GM18951 (cell line): ENCODE data around the gene MEG3.

ENCODE experiments used
- POLR2A ChIP-seq: IDR thresholded peaks from 4 replicates; pipeline ENCODE4 v1.6.1; 2011; ENCODE audit warnings: mild to moderate bottlenecking; ENCODE audit not compliant: insufficient read length, insufficient read depth; ENCODE audit errors: extremely low read depth
- in situ Hi-C: fragments of 300-500 bp; cut with MboI; formaldehyde crosslinking; loops from one replicate; pipeline ENCODE4 v1.12.0; 2022; ENCODE audit warnings: low sequenced_read_pairs, mixed read lengths, inconsistent platforms; ENCODE audit not compliant: unreplicated experiment

MEG3 gene

GRCh38 chr14:100783630-100784370 is 42.1 kb upstream of the MEG3 start:
- TF ChIP-seq POLR2A: no peak
- in situ Hi-C loops: no loop called here

DNA sequence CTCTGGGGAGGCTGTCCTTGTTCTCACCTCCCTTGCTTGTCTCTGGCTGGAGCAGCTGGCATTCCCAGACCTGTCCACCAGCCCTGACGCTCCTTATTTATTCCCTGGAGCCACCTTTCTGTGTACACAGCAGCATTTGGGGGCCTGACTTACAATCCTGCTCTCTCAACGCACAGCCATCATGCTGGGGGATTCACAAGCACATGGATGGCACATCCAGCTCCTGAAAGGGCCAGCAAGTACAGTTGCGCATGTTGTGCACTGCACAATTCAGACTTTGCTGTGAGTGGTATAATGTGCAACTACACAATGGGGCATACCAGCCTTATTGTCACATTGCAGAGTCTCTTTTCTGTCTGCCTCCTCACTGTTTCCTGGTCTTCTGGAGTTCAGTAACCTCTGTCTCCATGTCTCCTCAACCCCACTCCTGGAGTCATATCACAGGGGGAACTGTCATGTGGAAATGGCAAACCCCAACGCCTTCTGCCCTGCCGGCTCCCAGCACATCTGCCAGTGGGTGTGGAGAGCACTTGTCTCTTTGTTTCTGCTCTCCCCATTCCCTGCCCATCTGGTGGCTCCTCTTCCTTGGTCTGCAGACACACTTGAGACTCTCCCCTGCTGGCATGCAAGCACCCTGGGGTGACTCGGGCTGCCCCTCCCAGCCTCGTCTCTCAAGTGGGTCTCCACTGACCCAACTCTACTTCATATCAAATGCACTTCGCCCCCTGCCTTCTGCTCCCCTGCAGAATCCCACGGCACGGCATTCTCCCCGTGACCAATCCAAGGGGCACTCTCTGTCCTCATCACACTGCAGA is 41.2 kb upstream of the MEG3 start:
- no peak for TF ChIP-seq POLR2A
- in situ Hi-C loops: no loop called here

- in situ Hi-C loops: no loop called here
- TF ChIP-seq POLR2A: no peak
These were observed 40.6 kb upstream of the MEG3 start for GRCh38 chr14:100785338-100785615.

- in situ Hi-C loops: no loop called here
- no peak for TF ChIP-seq POLR2A
These were observed 40.3 kb upstream of the MEG3 start for GRCh38 chr14:100785626-100786025.

GRCh38 chr14:100786131-100786530 is 39.8 kb upstream of the MEG3 start:
- no peak for TF ChIP-seq POLR2A
- in situ Hi-C loops: no loop called here

DNA sequence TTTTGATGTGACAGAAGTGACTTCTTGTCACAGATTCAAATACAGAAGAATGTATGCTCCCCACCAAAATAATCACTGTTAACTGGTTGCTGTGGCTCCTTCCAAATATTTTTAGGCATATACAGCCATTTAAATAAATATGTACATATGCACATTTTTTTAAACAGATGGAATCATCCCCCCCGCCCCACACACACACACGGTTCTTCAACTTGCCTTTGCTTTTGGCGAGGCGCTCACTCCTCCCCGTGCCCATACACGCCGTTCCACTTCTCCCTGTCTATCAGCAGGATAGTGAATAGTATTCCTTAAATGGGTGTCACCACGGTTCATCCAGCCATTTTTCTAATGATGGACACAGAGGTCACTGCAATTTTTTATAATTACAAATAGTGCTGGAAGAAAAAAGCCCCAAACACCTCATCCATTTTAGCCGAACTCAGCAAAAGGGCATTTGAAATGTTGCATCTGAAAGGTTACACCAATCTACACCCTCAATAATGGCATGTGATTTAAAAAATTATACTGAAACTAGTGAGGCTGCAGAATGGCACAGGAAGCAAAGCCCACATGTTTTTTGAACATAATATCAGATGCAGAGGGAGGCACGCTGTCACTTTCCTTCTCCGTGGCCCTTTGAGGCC is 39.2 kb upstream of the MEG3 start:
- no peak for TF ChIP-seq POLR2A
- in situ Hi-C loops: no loop called here

DNA sequence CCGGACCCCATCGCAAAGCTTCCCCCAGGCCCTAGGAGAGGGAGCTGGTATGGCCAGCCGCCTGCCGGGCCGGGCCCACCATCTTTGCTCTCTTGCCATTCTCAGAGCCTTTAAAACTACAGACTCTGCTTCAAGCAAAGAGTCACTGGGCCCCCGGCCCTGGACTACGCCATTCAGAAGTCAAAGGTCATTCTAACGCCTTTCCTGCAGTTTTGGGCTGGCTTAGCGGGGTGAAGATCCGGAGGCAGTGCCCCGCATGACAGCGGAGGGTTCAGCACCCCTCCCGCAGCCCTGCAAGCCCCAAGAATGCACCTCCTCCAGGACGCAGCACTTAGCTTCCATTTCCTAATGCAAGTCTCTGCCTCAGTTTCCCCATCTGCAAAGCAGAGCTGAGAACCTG is 38.3 kb upstream of the MEG3 start:
- no peak for TF ChIP-seq POLR2A
- in situ Hi-C loops: no loop called here

DNA sequence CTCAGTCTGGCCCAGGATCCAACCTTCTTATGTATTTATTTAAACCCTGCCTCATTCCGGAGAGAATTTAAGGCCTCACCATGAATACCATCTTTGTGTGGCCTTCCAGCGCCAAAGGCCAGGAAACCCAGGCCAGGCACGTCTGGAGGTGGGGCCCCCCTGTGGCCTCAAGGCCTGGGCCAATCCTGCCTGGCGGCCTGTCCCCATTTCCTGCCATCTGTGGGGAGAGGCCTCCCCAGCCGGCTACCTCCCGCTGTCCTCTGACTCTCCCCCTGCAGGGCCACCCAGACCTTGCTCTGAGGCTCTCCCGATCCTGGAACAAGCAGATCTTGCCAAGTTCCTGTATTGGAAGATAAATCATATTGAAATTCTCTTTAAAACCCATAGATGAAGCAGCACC is 37.4 kb upstream of the MEG3 start:
- TF ChIP-seq POLR2A: no peak

DNA sequence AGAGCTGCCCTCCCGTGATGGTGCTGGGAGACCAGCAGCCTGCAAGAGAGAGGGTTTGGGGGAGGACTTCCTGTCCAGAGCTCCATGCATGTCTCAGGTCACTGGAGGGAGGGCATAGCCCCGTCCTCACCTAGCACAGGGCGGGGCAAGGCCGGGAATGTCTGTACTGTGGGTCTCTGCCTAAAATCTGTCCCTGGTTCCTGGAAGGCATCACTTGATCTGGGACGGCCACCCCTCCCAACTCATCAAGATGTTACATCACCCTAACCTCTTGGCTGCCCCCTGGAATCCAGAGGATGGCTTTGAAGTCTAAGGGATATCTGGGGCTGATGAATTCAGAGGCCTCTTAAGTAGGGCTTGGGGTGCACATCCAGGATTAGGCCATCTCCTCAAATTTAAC is 37.0 kb upstream of the MEG3 start:
- in situ Hi-C loops: no loop called here
- TF ChIP-seq POLR2A: no peak

More for the DNA sequence above, 37.4 kb upstream of the MEG3 start:
- in situ Hi-C loops: no loop called here

GRCh38 chr14:100789460-100790417 is 36.2 kb upstream of the MEG3 start:
- in situ Hi-C loops: no loop called here
- TF ChIP-seq POLR2A: no peak

DNA sequence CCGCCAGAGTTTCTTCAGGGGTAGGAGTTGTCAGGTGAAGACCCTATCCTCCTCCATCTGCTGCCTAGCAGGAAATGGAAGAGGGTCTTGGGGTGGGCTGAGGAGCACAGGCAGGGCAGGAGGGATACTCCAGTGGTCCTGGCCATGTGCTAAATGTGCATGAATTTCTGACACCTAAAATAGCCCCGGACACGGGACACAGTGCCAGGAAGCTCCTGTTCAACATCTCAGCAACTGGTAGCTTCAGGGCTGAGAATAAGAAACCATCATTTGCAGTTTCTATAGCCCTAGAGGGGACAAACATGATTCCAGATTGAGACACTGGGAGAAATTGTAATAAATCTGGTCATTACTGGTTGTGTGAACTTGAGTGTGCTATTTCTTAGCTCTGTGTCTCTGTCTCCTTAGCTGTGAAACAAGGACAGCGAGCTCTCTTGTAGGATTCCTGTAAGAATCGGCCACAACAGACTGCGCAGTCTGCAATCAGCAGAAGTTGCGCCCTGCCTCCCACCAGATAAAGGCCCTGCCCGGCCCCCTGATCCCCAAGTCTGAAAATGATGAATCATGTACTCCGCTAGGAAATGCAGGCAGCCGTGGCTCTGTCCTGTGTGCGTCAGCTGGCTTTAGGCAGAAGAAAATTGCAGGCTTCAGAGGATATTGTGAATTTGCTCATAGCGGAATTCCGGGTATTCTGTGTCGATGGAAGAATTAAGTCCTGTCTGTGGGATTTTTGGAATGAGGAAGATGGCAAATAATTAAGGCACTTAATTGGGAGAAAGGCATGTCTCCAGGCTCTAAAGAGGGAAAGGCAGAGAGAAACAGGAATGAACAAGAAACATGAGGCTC is 35.2 kb upstream of the MEG3 start:
- in situ Hi-C loops: no loop called here
- TF ChIP-seq POLR2A: no peak

- in situ Hi-C loops: no loop called here
- no peak for TF ChIP-seq POLR2A
These were observed 34.6 kb upstream of the MEG3 start for GRCh38 chr14:100791348-100791735.
